Heart left ventricle (tissue), 16 donors: Measurements from ENCODE around the gene SLC13A4. TPM values are rescaled to one million over a fixed set of nuclear protein-coding genes. Genes with fewer than 3 reads are reported as not detected.
A peak's percentile ranks its signal among the peaks of the same experiment; 100 is the strongest.

ENCODE experiments used
- ATAC-seq, 4 donors: fragments of 200-7000 bp; cut with Tn5 transposase; one replicate each; pipeline ENCODE4 v1.9.1; 2020 to 2022; ENCODE audit warnings: moderate library complexity in 4 of 4, mild to moderate bottlenecking in 3 of 4, moderate number of reproducible peaks in 1 of 4
- DNase-seq, 5 donors: peaks; one replicate each; pipeline ENCODE4 v3.0.0-alpha.2; 2020
- H3K27ac ChIP-seq, 12 donors: fragments of 200-600 bp; sonication (generic) in 4 of 12; one replicate each; pipeline versions ENCODE4 v1.5.0 to v1.8.0; 2016 to 2022; ENCODE audit warnings: mild to moderate bottlenecking in 2 of 12
- H3K27me3 ChIP-seq, 9 donors: fragments of 200-600 bp; sonication (generic) in 2 of 9; one replicate each; pipeline versions ENCODE4 v1.5.1 to v1.8.0; 2016 to 2022; ENCODE audit warnings: mild to moderate bottlenecking in 3 of 9
- H3K36me3 ChIP-seq, 9 donors: fragments of 200-600 bp; sonication (generic) in 2 of 9; one replicate each; pipeline versions ENCODE4 v1.5.0 to v1.8.0; 2018 to 2022; ENCODE audit warnings: mild to moderate bottlenecking in 2 of 9
- H3K4me1 ChIP-seq, 12 donors: fragments of 200-600 bp; sonication (generic) in 4 of 12; one replicate each; pipeline versions ENCODE4 v1.5.0 to v1.8.0; 2016 to 2022; ENCODE audit warnings: mild to moderate bottlenecking in 3 of 12
- H3K4me3 ChIP-seq, 12 donors: fragments of 200-600 bp; sonication (generic) in 4 of 12; one replicate each; pipeline versions ENCODE4 v1.5.0 to v1.8.0; 2017 to 2022; ENCODE audit warnings: mild to moderate bottlenecking in 9 of 12, moderate library complexity in 4 of 12
- H3K9me3 ChIP-seq, 12 donors: fragments of 200-600 bp; sonication (generic) in 4 of 12; one replicate each; pipeline versions ENCODE4 v1.5.0 to v1.8.0; 2016 to 2022; ENCODE audit warnings: mild to moderate bottlenecking in 1 of 12
- CTCF ChIP-seq, 12 donors: fragments of 200-600 bp; sonication (generic) in 4 of 12; IDR thresholded peaks; one replicate each; pipeline versions ENCODE4 v1.5.0 to v1.8.0; 2018 to 2022; ENCODE audit warnings: antibody characterized with exemption in 12 of 12, mild to moderate bottlenecking in 5 of 12
- POLR2A ChIP-seq, 2 donors: fragments of 450-650 bp; IDR thresholded peaks; one replicate each; pipeline ENCODE4 v1.6.1; 2017; ENCODE audit warnings: antibody characterized with exemption in 2 of 2, mild to moderate bottlenecking in 2 of 2, moderate library complexity in 2 of 2
- WGBS, 4 donors: extraction: QIAGEN DNeasy Blood & Tissue Kit in 2 of 4; methylation state at CpG; one replicate each; pipeline versions ENCODE4 v1.1.5 to v1.1.7; 2013 to 2018; 5-methylcytosine and 5-hydroxymethylcytosine counted together
- intact Hi-C, 10 donors: fragments of 100-400 bp; cut with DNase I; formaldehyde crosslinking; loops; one replicate each; pipeline versions ENCODE4 v1.11.1 to v1.14.2; 2022
- polyA plus RNA-seq, 2 donors: library from polyadenylated mRNA; stranded (reverse); fragments of 200-250 nt; gene quantifications; one replicate each; pipeline ENCODE4 v1.2.3, GENCODE V29; 2013
- total RNA-seq, 9 donors: library from RNA; depleted of rRNA in 2 of 9; stranded (reverse); fragments of >200 nt in 2 of 9; fragmentation: NEBNext Ultra II Directional in 3 of 9; extraction: Animal tissue kit (Norgen Biotek cat#: 25700) in 3 of 9; gene quantifications; one replicate each; pipeline versions ENCODE4 v1.1.0 to v1.2.4, GENCODE V29; 2016 to 2023
- donor health status: ischemic (EF 13 %, LVEDD 7.1; RV severe dilation, severe dysfunction).
- donor health status: healthy with polysubstance abuse.
- donor health status: DM: no; HTN: yes; CAD: no.
- donor health status: DM: no; HTN: no; CAD: no.
- donor health status: ischemic (EF 25% LVEDD 6.9; RV normal size, moderate dysfunction).
- donor health status: ischemic (EF 25% LVEDD 5.7; RV mildly dilated, moderate dysfunction).
- donor health status: healthy.
- donor health status: DM: yes; HTN: yes; CAD: no.
- donor health status: ischemic (EF 35%, LVEDD 5.7; RV mildly dilated, moderate dysfunction).
- donor health status: nonischemic (EF 11% LVEDD 7.7; RV severe dilation, severe dysfunction).
- donor health status: DM: yes; HTN: yes; CAD: no.
- donor health status: PGD.
- donor health status: ischemic (EF 29% LVEDD 5.4; RV normal size, mild dysfunction).
- donor health status: nonischemic (EF 23%, LVEDD 6.1; RV moderate dilation, normal function).

The SLC13A4 gene
- total and polyA plus RNA-seq, 11 donors = 0.08 to 1.5 (median 0.46) TPM; not detected in 1

DNA sequence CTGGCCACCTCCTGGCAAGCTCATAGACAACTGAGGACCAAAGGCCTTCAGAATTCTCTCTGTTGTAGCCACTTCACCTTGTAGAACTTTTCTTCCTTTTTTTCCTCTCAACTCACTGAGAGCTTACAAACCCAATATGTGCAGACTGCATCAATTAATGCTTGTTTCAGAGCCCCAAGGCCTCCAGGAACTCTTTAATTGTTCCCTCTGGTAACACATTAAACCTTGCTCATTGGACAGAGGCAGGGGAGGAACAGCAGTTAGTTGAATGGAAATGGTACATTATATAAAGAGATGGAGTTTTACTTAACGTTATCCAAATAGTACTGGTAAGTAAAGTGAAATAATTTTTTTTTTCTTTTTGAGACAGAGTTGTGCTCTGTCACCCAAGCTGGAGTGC is 40.5 kb downstream of the SLC13A4 start:
- Histone ChIP-seq H3K27ac (no peak overlapping the region), H3K9me3 (no peaks in the 10 kb centered on the region), H3K27me3 (no peaks in the 10 kb centered on the region), H3K4me3 (no peak overlapping the region), H3K4me1 (peaks cover 0 to 23% (median 11%) of the 10 kb centered on the region in 12 donors), H3K36me3 (peaks cover 0 to 48% (median 22%) of the 10 kb centered on the region in 9 donors)
- intact Hi-C loops = no loop called here
- DNase-seq (no peak), ATAC-seq (no peak)
- WGBS, 4 donors = 0 to 43% (median 0%) methylated on average over 1 of the region's 1 CpG
- TF ChIP-seq POLR2A (IDR thresholded peaks at IDR 0.05) (no peak), CTCF (IDR thresholded peaks at IDR 0.05) (no peak)

GRCh38 chr7:135685306-135686084 is 42.5 kb downstream of the SLC13A4 start:
- TF ChIP-seq POLR2A (IDR thresholded peaks at IDR 0.05) (no peak), CTCF (IDR thresholded peaks at IDR 0.05) (no peak)
- Histone ChIP-seq H3K27me3 (no peaks in the 10 kb centered on the region), H3K27ac (no peak overlapping the region), H3K36me3 (peaks cover 0 to 35% (median 13%) of the 10 kb centered on the region in 9 donors), H3K4me1 (peaks cover 0 to 32% (median 11%) of the 10 kb centered on the region in 12 donors), H3K4me3 (no peak overlapping the region), H3K9me3 (no peaks in the 10 kb centered on the region)
- intact Hi-C loops = no loop called here
- 78 to 87% (median 83%) methylated on average over 9 of the region's 9 CpGs for WGBS, 4 donors
- ATAC-seq (no peak), DNase-seq (no peak)

DNA sequence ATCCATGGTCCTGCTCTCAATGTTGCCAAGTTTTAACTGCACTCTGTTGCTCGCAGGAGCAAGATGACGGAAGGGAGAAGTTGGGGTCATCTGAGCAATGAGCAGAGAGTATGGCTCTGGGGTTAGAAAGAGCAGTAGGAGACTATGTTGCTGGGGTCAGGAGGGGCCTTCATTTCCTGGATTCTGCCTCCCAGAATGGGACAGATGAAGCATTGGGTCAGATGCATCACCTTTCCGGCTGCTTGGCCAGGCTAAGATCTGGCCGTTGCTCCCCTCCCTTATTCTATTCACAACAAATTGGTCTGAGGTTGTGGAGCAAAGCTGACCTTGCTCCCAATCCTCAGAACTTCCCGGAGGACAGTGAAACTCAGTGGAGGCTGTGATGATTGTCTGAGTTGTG is 43.3 kb downstream of the SLC13A4 start:
- Histone ChIP-seq H3K9me3 (no peaks in the 10 kb centered on the region), H3K4me1 (peaks cover 0 to 32% (median 11%) of the 10 kb centered on the region in 12 donors), H3K27me3 (no peaks in the 10 kb centered on the region), H3K4me3 (no peak overlapping the region), H3K36me3 (peaks cover 0 to 34% (median 13%) of the 10 kb centered on the region in 9 donors), H3K27ac (peak overlapping the region in 1 of 12 donors; percentile 61)
- 73 to 85% (median 81%) methylated on average over 5 of the region's 5 CpGs for WGBS, 4 donors
- TF ChIP-seq POLR2A (IDR thresholded peaks at IDR 0.05) = no peak
- TF ChIP-seq CTCF (IDR thresholded peaks at IDR 0.05) = no peak
- DNase-seq = no peak
- no peak for ATAC-seq
- intact Hi-C loops = loop anchor here in 1 of 10 donors (5.0 kb wide), 1 partner anchor 108 kb away; no protein-coding TSS in a partner anchor

GRCh38 chr7:135684136-135684535 is 43.9 kb downstream of the SLC13A4 start:
- intact Hi-C loops = loop anchor here in 1 of 10 donors (5.0 kb wide), 1 partner anchor 108 kb away; no protein-coding TSS in a partner anchor
- no peak for DNase-seq
- TF ChIP-seq POLR2A (IDR thresholded peaks at IDR 0.05) (no peak), CTCF (IDR thresholded peaks at IDR 0.05) (no peak)
- H3K4me3 ChIP-seq = no peak overlapping the region
- no peaks in the 10 kb centered on the region for H3K9me3 ChIP-seq
- H3K27me3 ChIP-seq = no peaks in the 10 kb centered on the region
- H3K4me1 ChIP-seq = peaks cover 0 to 34% (median 11%) of the 10 kb centered on the region in 12 donors
- 14 to 33% (median 26%) methylated on average over 3 of the region's 3 CpGs for WGBS, 4 donors
- H3K36me3 ChIP-seq = peaks cover 0 to 30% (median 10%) of the 10 kb centered on the region in 9 donors
- H3K27ac ChIP-seq = peak overlapping the region in 3 of 12 donors; percentile 15 to 61 (median 17)
- peak in 2 of 4 donors; percentile 29 to 40 for ATAC-seq
